Measurements from ENCODE around the gene ATG9B.

DNA sequence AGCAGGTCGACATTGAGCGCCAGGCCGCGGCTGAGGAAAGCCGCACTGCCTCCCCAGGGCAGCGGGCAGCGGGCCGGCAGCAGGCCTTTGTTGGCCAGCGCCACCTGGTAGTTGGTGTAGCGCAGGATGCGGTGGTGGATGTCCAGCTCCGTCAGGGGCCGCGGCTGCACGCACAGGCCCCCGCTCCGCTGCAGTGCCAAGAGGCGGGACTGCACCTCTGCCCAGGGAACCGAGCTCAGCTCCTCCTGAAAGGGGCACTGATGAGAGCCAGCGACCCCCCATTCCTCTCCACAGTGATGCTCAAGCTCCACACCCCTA, 5.2 kb downstream of the ATG9B start:
- TF ChIP-seq, protein P1, sequence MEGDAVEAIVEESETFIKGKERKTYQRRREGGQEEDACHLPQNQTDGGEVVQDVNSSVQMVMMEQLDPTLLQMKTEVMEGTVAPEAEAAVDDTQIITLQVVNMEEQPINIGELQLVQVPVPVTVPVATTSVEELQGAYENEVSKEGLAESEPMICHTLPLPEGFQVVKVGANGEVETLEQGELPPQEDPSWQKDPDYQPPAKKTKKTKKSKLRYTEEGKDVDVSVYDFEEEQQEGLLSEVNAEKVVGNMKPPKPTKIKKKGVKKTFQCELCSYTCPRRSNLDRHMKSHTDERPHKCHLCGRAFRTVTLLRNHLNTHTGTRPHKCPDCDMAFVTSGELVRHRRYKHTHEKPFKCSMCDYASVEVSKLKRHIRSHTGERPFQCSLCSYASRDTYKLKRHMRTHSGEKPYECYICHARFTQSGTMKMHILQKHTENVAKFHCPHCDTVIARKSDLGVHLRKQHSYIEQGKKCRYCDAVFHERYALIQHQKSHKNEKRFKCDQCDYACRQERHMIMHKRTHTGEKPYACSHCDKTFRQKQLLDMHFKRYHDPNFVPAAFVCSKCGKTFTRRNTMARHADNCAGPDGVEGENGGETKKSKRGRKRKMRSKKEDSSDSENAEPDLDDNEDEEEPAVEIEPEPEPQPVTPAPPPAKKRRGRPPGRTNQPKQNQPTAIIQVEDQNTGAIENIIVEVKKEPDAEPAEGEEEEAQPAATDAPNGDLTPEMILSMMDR (IDR thresholded peaks at IDR 0.05 in 2 of 3, conservative IDR thresholded peaks at IDR 0.05 in 1 of 3; ENCODE audit: insufficient read depth in 2 of 3, low read depth in 1 of 3, low read length in 3 of 3) = no peak
- no peak for TF ChIP-seq TOE1 (IDR thresholded peaks at IDR 0.05; ENCODE audit: borderline replicate concordance)
- no peak for TF ChIP-seq TOE1 (CRISPR knock-in tag; IDR thresholded peaks at IDR 0.05; ENCODE audit: borderline replicate concordance, low read depth)
- TF ChIP-seq ZNF316 (IDR thresholded peaks at IDR 0.05) = no peak
- no peak for TF ChIP-seq ELF4 (CRISPR knock-in tag; IDR thresholded peaks at IDR 0.05)
- TF ChIP-seq MTA3 (IDR thresholded peaks at IDR 0.05; ENCODE audit: borderline replicate concordance) = no peak
- TF ChIP-seq, protein P2, sequence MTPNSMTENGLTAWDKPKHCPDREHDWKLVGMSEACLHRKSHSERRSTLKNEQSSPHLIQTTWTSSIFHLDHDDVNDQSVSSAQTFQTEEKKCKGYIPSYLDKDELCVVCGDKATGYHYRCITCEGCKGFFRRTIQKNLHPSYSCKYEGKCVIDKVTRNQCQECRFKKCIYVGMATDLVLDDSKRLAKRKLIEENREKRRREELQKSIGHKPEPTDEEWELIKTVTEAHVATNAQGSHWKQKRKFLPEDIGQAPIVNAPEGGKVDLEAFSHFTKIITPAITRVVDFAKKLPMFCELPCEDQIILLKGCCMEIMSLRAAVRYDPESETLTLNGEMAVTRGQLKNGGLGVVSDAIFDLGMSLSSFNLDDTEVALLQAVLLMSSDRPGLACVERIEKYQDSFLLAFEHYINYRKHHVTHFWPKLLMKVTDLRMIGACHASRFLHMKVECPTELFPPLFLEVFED (CRISPR knock-in tag; conservative IDR thresholded peaks at IDR 0.05) = no peak
- no peak for TF ChIP-seq YY1 (IDR thresholded peaks at IDR 0.05; ENCODE audit: borderline replicate concordance in 1 of 3, control insufficient read depth in 1 of 3, extremely low read depth in 1 of 3, insufficient read depth in 3 of 3, insufficient read length in 1 of 3, insufficient replicate concordance in 2 of 3, low read depth in 1 of 3, low read length in 2 of 3)
- TF ChIP-seq ESRRA (IDR thresholded peaks at IDR 0.05; ENCODE audit: borderline replicate concordance, low read depth) = no peak
- TF ChIP-seq HDAC6 (IDR thresholded peaks at IDR 0.05; ENCODE audit: low read depth, low read length) = no peak
- no peak for TF ChIP-seq C11orf30 (IDR thresholded peaks at IDR 0.05; ENCODE audit: low read depth)
- TF ChIP-seq CHCHD3 (CRISPR knock-in tag; IDR thresholded peaks at IDR 0.05) = no peak
- TF ChIP-seq, protein P3, sequence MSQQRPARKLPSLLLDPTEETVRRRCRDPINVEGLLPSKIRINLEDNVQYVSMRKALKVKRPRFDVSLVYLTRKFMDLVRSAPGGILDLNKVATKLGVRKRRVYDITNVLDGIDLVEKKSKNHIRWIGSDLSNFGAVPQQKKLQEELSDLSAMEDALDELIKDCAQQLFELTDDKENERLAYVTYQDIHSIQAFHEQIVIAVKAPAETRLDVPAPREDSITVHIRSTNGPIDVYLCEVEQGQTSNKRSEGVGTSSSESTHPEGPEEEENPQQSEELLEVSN (IDR thresholded peaks at IDR 0.05; ENCODE audit: borderline replicate concordance in 1 of 2, extremely low read depth in 1 of 2, insufficient read depth in 1 of 2, insufficient read length in 1 of 2, low read depth in 1 of 2, low read length in 1 of 2, poor library complexity in 1 of 2, severe bottlenecking in 1 of 2) = no peak
- TF ChIP-seq TAF1 (IDR thresholded peaks at IDR 0.05; ENCODE audit: control insufficient read depth, extremely low read depth, insufficient read depth, low read length, severe bottlenecking) = no peak
